ENCODE measurements around the gene PLA2G12A. TPM values are rescaled to one million over a fixed set of nuclear protein-coding genes. Genes with fewer than 3 reads are reported as not detected.
A peak's percentile ranks its signal among the peaks of the same experiment; 100 is the strongest.

PLA2G12A gene
- total and polyA plus RNA-seq, 2 donors (not counting 3 experiments of a cell fraction or from before 2014, with no cell fraction given), result 21.6 to 27.1 TPM

DNA sequence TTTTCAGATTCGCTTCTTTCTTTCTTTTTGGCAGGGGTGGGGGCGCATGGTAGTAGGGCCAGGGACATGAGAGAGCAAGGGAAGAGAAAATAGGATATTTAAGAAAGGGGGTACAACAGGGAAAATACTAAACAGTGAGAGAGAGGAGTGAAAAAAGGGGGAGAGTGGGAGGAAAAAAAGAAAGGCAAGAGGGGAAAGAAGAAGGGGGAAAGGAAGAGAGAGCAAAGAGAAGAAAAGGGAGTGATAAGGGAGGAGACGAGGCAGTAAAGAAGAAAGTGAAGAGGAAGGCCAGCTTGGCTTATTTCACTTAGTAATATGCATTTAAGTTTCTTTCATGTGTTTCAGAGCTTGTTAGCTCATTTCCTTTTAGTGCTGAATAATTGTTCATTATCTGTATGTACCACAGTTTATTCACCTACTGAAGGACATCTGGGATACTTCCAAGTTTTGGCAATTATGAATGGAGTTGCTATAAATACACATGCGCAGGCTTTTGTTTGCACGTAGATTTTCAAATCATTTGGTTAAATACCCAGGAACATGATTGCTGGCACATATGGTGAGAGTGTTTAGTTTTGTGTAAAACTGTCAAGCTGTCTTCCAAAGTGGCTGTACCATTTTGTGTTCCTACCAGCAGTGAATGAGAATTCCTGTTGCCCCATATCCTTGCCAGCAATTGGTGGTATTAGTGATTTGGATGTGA lies 63.9 kb downstream of the PLA2G12A start:
- Histone ChIP-seq H3K79me2 (ENCODE audit: control insufficient read depth, insufficient read depth, low read length) (no peaks in the 10 kb centered on the region), H3K9me1 (replicated peaks; ENCODE audit: control insufficient read depth, extremely low read depth, insufficient read depth, low read length) (no peaks in the 10 kb centered on the region), H4K20me1 (replicated peaks; ENCODE audit: control insufficient read depth, extremely low read depth, insufficient read depth, low read length) (no peaks in the 10 kb centered on the region), H3K4me1 (ENCODE audit: control insufficient read depth, extremely low read depth, insufficient read depth, low read length) (no peaks in the 10 kb centered on the region), H3K4me2 (ENCODE audit: insufficient read depth, low read length) (no peak overlapping the region), H3K9ac (replicated peaks; ENCODE audit: extremely low read depth, insufficient read depth, low read length) (no peak overlapping the region), H3K36me3 (ENCODE audit: control insufficient read depth in 2 of 2, extremely low read depth in 1 of 2, insufficient read depth in 2 of 2, low read length in 2 of 2) (no peaks in the 10 kb centered on the region), H3K27me3 (ENCODE audit: control insufficient read depth in 2 of 2, insufficient read depth in 2 of 2, low read length in 2 of 2) (no peaks in the 10 kb centered on the region), H3K27ac (ENCODE audit: insufficient read depth, low read depth, low read length) (no peak overlapping the region), H2AFZ (ENCODE audit: low read depth, low read length) (no peak overlapping the region), H3K9me3 (replicated peaks; ENCODE audit: control insufficient read depth, insufficient read depth, low read length) (no peaks in the 10 kb centered on the region), H3K4me3 (replicated peaks in 1 of 3; ENCODE audit: insufficient read depth in 1 of 3, low read depth in 1 of 3, low read length in 3 of 3) (no peak overlapping the region)
- intact Hi-C loops (cut with micrococcal nuclease) (no loop called here), dilution Hi-C loops (cut with MboI; ENCODE audit: extremely low pct_ligation_motif_present, low sequenced_read_pairs) (no loop called here)
- DNase-seq (ENCODE audit: low read depth, low spot score) (peak; percentile 56), FAIRE-seq (no peak)
- ChIA-PET CTCF (interaction anchor here (1.0 kb wide), 1 partner anchor 11 kb away, joined by 3 read pairs; no protein-coding TSS in a partner anchor), POLR2A (no interaction called here)
- TF ChIP-seq, protein P1, sequence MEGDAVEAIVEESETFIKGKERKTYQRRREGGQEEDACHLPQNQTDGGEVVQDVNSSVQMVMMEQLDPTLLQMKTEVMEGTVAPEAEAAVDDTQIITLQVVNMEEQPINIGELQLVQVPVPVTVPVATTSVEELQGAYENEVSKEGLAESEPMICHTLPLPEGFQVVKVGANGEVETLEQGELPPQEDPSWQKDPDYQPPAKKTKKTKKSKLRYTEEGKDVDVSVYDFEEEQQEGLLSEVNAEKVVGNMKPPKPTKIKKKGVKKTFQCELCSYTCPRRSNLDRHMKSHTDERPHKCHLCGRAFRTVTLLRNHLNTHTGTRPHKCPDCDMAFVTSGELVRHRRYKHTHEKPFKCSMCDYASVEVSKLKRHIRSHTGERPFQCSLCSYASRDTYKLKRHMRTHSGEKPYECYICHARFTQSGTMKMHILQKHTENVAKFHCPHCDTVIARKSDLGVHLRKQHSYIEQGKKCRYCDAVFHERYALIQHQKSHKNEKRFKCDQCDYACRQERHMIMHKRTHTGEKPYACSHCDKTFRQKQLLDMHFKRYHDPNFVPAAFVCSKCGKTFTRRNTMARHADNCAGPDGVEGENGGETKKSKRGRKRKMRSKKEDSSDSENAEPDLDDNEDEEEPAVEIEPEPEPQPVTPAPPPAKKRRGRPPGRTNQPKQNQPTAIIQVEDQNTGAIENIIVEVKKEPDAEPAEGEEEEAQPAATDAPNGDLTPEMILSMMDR (IDR thresholded peaks at IDR 0.05; ENCODE audit: extremely low read depth in 1 of 2, insufficient read depth in 1 of 2, low read depth in 1 of 2, low read length in 2 of 2), result no peak
- TF ChIP-seq POLR2A (IDR thresholded peaks at IDR 0.05; ENCODE audit: low read depth, low read length) (no peak), JUN (IDR thresholded peaks at IDR 0.05; ENCODE audit: borderline replicate concordance, insufficient read depth, insufficient read length, low read depth) (no peak), GATA2 (IDR thresholded peaks at IDR 0.05; ENCODE audit: insufficient read depth, insufficient read length, low read depth, low read length) (no peak), MYC (IDR thresholded peaks at IDR 0.05; ENCODE audit: low read depth, low read length) (no peak), FOS (IDR thresholded peaks at IDR 0.05; ENCODE audit: borderline replicate concordance, insufficient read depth, low read length) (no peak)
- BruUV-seq (replicated peaks), result no TSS peak

Data from endothelial cell of umbilical vein (primary cell).